ENCODE measurements around the gene SLC35F3. TPM values are rescaled to one million over a fixed set of nuclear protein-coding genes. Genes with fewer than 3 reads are reported as not detected.

Gene SLC35F3
- polyA plus RNA-seq, 1 donor from 2014 or later, result 13.9 TPM

DNA sequence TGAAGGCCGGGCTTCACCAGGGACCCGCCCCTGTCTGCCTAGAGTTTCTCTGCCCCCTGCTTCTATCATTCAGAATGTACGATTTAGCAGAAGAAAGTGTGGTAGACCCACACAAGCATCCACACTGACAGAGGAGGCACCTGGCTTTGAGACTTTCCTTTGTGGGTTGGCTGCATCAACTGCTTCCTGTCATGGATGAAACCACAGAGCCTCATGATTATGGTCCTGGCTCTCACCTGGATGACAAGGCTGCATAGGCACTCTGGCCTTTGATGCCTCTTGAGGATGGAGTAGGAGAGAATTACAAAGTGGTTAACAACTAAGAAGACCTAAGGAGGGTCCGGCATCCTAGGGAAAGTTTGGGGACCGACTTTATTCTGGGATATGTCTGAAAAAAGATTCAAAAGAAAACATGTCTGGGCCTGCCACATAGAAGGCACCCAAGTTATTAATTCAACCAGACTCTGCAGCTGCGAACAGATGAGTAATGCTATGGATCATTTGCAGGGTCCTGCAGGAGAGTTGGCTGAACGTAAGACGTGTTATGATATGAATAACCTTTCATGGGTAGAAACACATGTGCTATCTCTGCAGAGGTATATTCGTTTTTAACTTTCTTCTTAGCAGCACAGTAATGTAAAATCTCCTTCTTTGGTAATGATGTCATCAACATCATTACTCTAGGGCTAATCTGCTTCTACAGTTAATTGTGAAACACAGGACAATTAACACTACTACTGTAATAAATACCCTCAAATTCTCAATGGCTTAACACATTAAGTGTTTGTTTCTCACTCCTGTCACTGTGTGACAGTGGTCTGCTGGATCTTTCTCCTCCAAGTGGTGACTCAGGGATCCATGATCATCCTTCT, 136.2 kb downstream of the SLC35F3 start:
- H3K4me3 ChIP-seq (ENCODE audit: low read length), result no peak overlapping the region
- H4K20me1 ChIP-seq (ENCODE audit: insufficient read depth), result no peaks in the 10 kb centered on the region
- no peaks in the 10 kb centered on the region for H3K27me3 ChIP-seq (ENCODE audit: insufficient read depth, low read depth, low read length)
- no peaks in the 10 kb centered on the region for H3K9me3 ChIP-seq (ENCODE audit: low read length)
- no peaks in the 10 kb centered on the region for H3K79me2 ChIP-seq (replicated peaks; ENCODE audit: insufficient read depth, low read length)
- H3K9ac ChIP-seq (ENCODE audit: low read length), result no peak overlapping the region
- H2AFZ ChIP-seq (ENCODE audit: low read depth, low read length), result no peak overlapping the region
- no peak overlapping the region for H3K27ac ChIP-seq (ENCODE audit: low read length)
- no peaks in the 10 kb centered on the region for H3K36me3 ChIP-seq (ENCODE audit: insufficient read depth, low read length)
- no peak overlapping the region for H3K4me2 ChIP-seq (ENCODE audit: low read length)
- H3F3A ChIP-seq (ENCODE audit: insufficient read depth, low read length, poor library complexity, severe bottlenecking), result no peaks in the 10 kb centered on the region
- TF ChIP-seq MXI1 (conservative IDR thresholded peaks at IDR 0.05; ENCODE audit: poor library complexity, severe bottlenecking), result no peak
- no peak for TF ChIP-seq EZH2 (IDR thresholded peaks at IDR 0.05; ENCODE audit: borderline replicate concordance, insufficient read depth, low read length, poor library complexity, severe bottlenecking)
- no peak for TF ChIP-seq TAF1 (IDR thresholded peaks at IDR 0.05; ENCODE audit: low read depth)
- no peak for TF ChIP-seq EP300 (conservative IDR thresholded peaks at IDR 0.05; ENCODE audit: poor library complexity, severe bottlenecking)
- no peak for TF ChIP-seq SMC3 (conservative IDR thresholded peaks at IDR 0.05; ENCODE audit: poor library complexity)
- H3K9me2 ChIP-seq (ENCODE audit: insufficient read depth, low read length), result no peaks in the 10 kb centered on the region

DNA sequence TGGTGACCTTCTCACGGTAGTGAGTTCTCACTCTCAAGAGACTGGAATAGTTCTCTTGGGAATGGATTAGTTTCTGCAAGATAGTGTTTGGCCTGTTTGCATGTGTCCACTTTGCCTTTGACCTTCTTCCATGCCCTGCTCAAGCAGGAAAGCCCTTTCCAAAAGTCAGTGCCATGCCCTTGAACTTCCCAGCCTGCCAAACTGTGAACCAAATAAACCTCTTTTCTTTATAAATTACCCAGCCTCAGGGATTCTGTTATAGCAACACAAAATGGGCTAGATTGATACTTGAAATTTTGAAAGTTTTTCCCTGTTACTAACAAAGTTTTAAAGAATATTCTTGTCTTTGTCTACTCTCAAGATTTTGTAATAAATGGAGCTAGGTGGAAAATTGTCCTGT, 139.6 kb downstream of the SLC35F3 start:
- Histone ChIP-seq H3K79me2 (replicated peaks; ENCODE audit: insufficient read depth, low read length) (no peaks in the 10 kb centered on the region), H3K27me3 (ENCODE audit: insufficient read depth, low read depth, low read length) (no peaks in the 10 kb centered on the region), H3K9me2 (ENCODE audit: insufficient read depth, low read length) (no peaks in the 10 kb centered on the region), H2AFZ (ENCODE audit: low read depth, low read length) (no peak overlapping the region), H3K4me3 (ENCODE audit: low read length) (no peak overlapping the region), H3K9me3 (ENCODE audit: low read length) (no peaks in the 10 kb centered on the region), H3F3A (ENCODE audit: insufficient read depth, low read length, poor library complexity, severe bottlenecking) (no peaks in the 10 kb centered on the region), H4K20me1 (ENCODE audit: insufficient read depth) (no peaks in the 10 kb centered on the region), H3K36me3 (ENCODE audit: insufficient read depth, low read length) (no peaks in the 10 kb centered on the region), H3K27ac (ENCODE audit: low read length) (no peak overlapping the region), H3K4me2 (ENCODE audit: low read length) (no peak overlapping the region), H3K9ac (ENCODE audit: low read length) (no peak overlapping the region)
- no peak for TF ChIP-seq TAF1 (IDR thresholded peaks at IDR 0.05; ENCODE audit: low read depth)
- TF ChIP-seq EP300 (conservative IDR thresholded peaks at IDR 0.05; ENCODE audit: poor library complexity, severe bottlenecking), result no peak
- no peak for TF ChIP-seq EZH2 (IDR thresholded peaks at IDR 0.05; ENCODE audit: borderline replicate concordance, insufficient read depth, low read length, poor library complexity, severe bottlenecking)
- TF ChIP-seq REST (IDR thresholded peaks at IDR 0.05; ENCODE audit: borderline replicate concordance), result no peak
- TF ChIP-seq CTCF (IDR thresholded peaks at IDR 0.05; ENCODE audit: poor library complexity, severe bottlenecking), result no peak
- no peak for TF ChIP-seq RAD21 (conservative IDR thresholded peaks at IDR 0.05)
- TF ChIP-seq MXI1 (conservative IDR thresholded peaks at IDR 0.05; ENCODE audit: poor library complexity, severe bottlenecking), result no peak
- TF ChIP-seq POLR2AphosphoS5 (IDR thresholded peaks at IDR 0.05), result no peak
- TF ChIP-seq SMC3 (conservative IDR thresholded peaks at IDR 0.05; ENCODE audit: poor library complexity), result no peak
